ENCODE results near the gene SLC6A3. TPM values are rescaled to one million over a fixed set of nuclear protein-coding genes. Genes with fewer than 3 reads are reported as not detected.

SLC6A3 gene
- total and polyA plus RNA-seq, 2 of the 13 experiments (the other 11 are each of a cell fraction or from before 2014, with no cell fraction given), result 0.01 TPM; not detected in 1

DNA sequence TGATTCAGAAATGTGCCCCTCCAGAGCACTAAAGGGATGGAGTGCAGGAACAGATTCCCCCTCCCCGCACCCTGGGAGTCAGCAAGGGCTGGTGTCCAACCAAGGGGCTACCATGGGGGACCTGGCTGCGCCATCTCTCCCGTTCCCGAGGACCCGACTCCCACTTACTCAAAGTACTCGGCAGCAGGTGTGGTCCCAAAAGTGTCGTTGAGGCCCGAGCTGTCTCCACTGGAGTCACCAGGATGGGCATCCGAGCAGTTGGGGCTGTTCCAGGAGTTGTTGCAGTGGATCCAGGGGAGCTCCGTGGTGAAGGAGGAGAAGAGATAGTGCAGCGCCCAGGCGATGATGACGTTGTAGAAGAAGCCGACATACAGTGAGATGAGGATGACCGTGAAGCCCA lies 12.9 kb downstream of the SLC6A3 start:
- in situ Hi-C loops (cut with HindIII; ENCODE audit: extremely low pct_ligation_motif_present, low pct_unique_long_range_greater_than_20kb), result no loop called here
- DNase-seq (ENCODE audit: low spot score), result no peak
- no peak overlapping the region for H3K27ac ChIP-seq (ENCODE audit: extremely low read length, insufficient read depth, low read length)
- no peaks in the 10 kb centered on the region for H3K79me2 ChIP-seq (ENCODE audit: insufficient read depth, low read length)
- peaks cover 2 to 36% of the 10 kb centered on the region in 2 experiments for H3K27me3 ChIP-seq (ENCODE audit: control insufficient read depth in 1 of 2, insufficient read depth in 2 of 2, low read length in 2 of 2)
- ATAC-seq, result no peak
- H3K36me3 ChIP-seq (replicated peaks in 1 of 2; ENCODE audit: control insufficient read depth in 1 of 2, insufficient read depth in 2 of 2, low read length in 2 of 2), result no peaks in the 10 kb centered on the region
- TF ChIP-seq SP140L (CRISPR knock-in tag; IDR thresholded peaks at IDR 0.05; ENCODE audit: borderline replicate concordance) (no peak), GTF2F1 (IDR thresholded peaks at IDR 0.05; ENCODE audit: low read length) (no peak), ZNF7 (CRISPR knock-in tag; IDR thresholded peaks at IDR 0.05) (no peak), MEIS2 (CRISPR knock-in tag; IDR thresholded peaks at IDR 0.05) (no peak), JDP2 (CRISPR knock-in tag; IDR thresholded peaks at IDR 0.05; ENCODE audit: borderline replicate concordance) (no peak), PRMT3 (CRISPR knock-in tag; IDR thresholded peaks at IDR 0.05; ENCODE audit: borderline replicate concordance, low read depth) (no peak), TEAD3 (CRISPR knock-in tag; optimal IDR thresholded peaks at IDR 0.05; ENCODE audit: borderline replicate concordance) (no peak)
- TF ChIP-seq, protein P1, sequence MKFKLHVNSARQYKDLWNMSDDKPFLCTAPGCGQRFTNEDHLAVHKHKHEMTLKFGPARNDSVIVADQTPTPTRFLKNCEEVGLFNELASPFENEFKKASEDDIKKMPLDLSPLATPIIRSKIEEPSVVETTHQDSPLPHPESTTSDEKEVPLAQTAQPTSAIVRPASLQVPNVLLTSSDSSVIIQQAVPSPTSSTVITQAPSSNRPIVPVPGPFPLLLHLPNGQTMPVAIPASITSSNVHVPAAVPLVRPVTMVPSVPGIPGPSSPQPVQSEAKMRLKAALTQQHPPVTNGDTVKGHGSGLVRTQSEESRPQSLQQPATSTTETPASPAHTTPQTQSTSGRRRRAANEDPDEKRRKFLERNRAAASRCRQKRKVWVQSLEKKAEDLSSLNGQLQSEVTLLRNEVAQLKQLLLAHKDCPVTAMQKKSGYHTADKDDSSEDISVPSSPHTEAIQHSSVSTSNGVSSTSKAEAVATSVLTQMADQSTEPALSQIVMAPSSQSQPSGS (CRISPR knock-in tag; IDR thresholded peaks at IDR 0.05), result no peak
- TF ChIP-seq, protein P2, sequence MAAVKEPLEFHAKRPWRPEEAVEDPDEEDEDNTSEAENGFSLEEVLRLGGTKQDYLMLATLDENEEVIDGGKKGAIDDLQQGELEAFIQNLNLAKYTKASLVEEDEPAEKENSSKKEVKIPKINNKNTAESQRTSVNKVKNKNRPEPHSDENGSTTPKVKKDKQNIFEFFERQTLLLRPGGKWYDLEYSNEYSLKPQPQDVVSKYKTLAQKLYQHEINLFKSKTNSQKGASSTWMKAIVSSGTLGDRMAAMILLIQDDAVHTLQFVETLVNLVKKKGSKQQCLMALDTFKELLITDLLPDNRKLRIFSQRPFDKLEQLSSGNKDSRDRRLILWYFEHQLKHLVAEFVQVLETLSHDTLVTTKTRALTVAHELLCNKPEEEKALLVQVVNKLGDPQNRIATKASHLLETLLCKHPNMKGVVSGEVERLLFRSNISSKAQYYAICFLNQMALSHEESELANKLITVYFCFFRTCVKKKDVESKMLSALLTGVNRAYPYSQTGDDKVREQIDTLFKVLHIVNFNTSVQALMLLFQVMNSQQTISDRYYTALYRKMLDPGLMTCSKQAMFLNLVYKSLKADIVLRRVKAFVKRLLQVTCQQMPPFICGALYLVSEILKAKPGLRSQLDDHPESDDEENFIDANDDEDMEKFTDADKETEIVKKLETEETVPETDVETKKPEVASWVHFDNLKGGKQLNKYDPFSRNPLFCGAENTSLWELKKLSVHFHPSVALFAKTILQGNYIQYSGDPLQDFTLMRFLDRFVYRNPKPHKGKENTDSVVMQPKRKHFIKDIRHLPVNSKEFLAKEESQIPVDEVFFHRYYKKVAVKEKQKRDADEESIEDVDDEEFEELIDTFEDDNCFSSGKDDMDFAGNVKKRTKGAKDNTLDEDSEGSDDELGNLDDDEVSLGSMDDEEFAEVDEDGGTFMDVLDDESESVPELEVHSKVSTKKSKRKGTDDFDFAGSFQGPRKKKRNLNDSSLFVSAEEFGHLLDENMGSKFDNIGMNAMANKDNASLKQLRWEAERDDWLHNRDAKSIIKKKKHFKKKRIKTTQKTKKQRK (IDR thresholded peaks at IDR 0.05; ENCODE audit: low read length), result no peak
- no peak overlapping the region for H3K9ac ChIP-seq (ENCODE audit: insufficient read depth, low read depth, low read length)
- H2AFZ ChIP-seq (ENCODE audit: low read length), result no peak overlapping the region
- BruUV-seq (replicated peaks), result no TSS peak
- H3K4me1 ChIP-seq (ENCODE audit: insufficient read depth, low read length), result peaks cover 3% of the 10 kb centered on the region
- no peaks in the 10 kb centered on the region for H4K20me1 ChIP-seq (ENCODE audit: insufficient read depth, low read length)
- POLR2A ChIA-PET, result no interaction called here
- H3K4me3 ChIP-seq (replicated peaks in 1 of 3; ENCODE audit: insufficient read depth in 1 of 3, low read depth in 2 of 3, low read length in 3 of 3), result no peak overlapping the region
- peaks cover 7% of the 10 kb centered on the region; the same call in 1 of the 2 replicates for H3K9me3 ChIP-seq (ENCODE audit: low read length)
- intact Hi-C loops (cut with micrococcal nuclease; ENCODE audit: unreplicated experiment), result no loop called here
- FAIRE-seq, result no peak
- H3K4me2 ChIP-seq (ENCODE audit: low read depth, low read length), result no peak overlapping the region
- CTCF ChIA-PET (ENCODE audit: low intra/inter-chr PET ratio, low total read pairs), result no interaction called here
- 45% methylated on average over 15 of the region's 15 CpGs for WGBS (ENCODE audit: low lambda C conversion rate)
